WTC11 (cell line): ENCODE measurements around the gene RFK. TPM values are rescaled to one million over a fixed set of nuclear protein-coding genes. Genes with fewer than 3 reads are reported as not detected.

Source experiments
- ATAC-seq: fragments of 200-7000 bp; cut with Tn5 transposase; 2 replicates; pipeline ENCODE4 v1.10.0; 2021; ENCODE audit warnings: mild to moderate bottlenecking, moderate library complexity
- CTCF ChIA-PET: fragments of 300-600 bp; sonication (Branson Sonifier 250); formaldehyde crosslinking; loops from one replicate; lab custom pipeline; 2021; ENCODE audit warnings: antibody characterized with exemption; lab: Charles Lee
- POLR2A ChIA-PET: fragments of 350-600 bp; sonication (Branson Sonifier 250); formaldehyde crosslinking; loops from one replicate; lab custom pipeline; 2021; ENCODE audit warnings: antibody characterized with exemption; lab: Charles Lee
- DNase-seq: peaks from one replicate; pipeline ENCODE4 v3.0.0; 2021; ENCODE audit warnings: low spot score
- H3K27ac Mint-ChIP-seq: 2 replicates; pipeline ENCODE4 v1.8.0; 2021; ENCODE audit warnings: mixed read lengths
- H3K27me3 Mint-ChIP-seq: 2 replicates; pipeline ENCODE4 v1.8.0; 2021; ENCODE audit warnings: low read depth, mild to moderate bottlenecking, moderate library complexity, mixed read lengths
- H3K36me3 Mint-ChIP-seq: 2 replicates; pipeline ENCODE4 v1.8.0; 2021; ENCODE audit warnings: mixed read lengths
- H3K4me1 Mint-ChIP-seq: 2 replicates; pipeline ENCODE4 v1.8.0; 2022; ENCODE audit warnings: mixed read lengths
- H3K4me3 Mint-ChIP-seq: 2 replicates; pipeline ENCODE4 v1.8.0; 2021; ENCODE audit warnings: mild to moderate bottlenecking, moderate library complexity, mixed read lengths
- H3K9me3 Mint-ChIP-seq: 2 replicates; pipeline ENCODE4 v1.8.0; 2021; ENCODE audit warnings: mixed read lengths
- ATF1 ChIP-seq: sonication (generic); formaldehyde crosslinking; IDR thresholded peaks from 2 replicates; pipeline ENCODE4 v1.8.1; 2023; ENCODE audit warnings: mild to moderate bottlenecking, moderate library complexity, missing genetic modification reagents
- ELF4 ChIP-seq: sonication (generic); formaldehyde crosslinking; IDR thresholded peaks from 2 replicates; pipeline ENCODE4 v1.8.1; 2022; ENCODE audit warnings: low read depth, mild to moderate bottlenecking, moderate library complexity, missing genetic modification reagents
- EMX1 ChIP-seq: fragments of 250-450 bp; sonication (Bioruptor Pico); IDR thresholded peaks from 2 replicates; pipeline ENCODE4 v1.8.0; 2021; ENCODE audit warnings: mild to moderate bottlenecking
- ETV6 ChIP-seq: sonication (generic); formaldehyde crosslinking; IDR thresholded peaks from 2 replicates; pipeline ENCODE4 v1.8.1; 2022; ENCODE audit warnings: mild to moderate bottlenecking, missing genetic modification reagents
- FOXJ3 ChIP-seq: sonication (generic); formaldehyde crosslinking; IDR thresholded peaks from 2 replicates; pipeline ENCODE4 v1.9.0; 2021; ENCODE audit warnings: missing genetic modification reagents, mild to moderate bottlenecking, borderline replicate concordance
- FOXK1 ChIP-seq: sonication (generic); formaldehyde crosslinking; IDR thresholded peaks from 2 replicates; pipeline ENCODE4 v1.8.0; 2022; ENCODE audit warnings: mild to moderate bottlenecking, moderate library complexity, missing genetic modification reagents
- GABPB1 ChIP-seq: sonication (generic); formaldehyde crosslinking; IDR thresholded peaks from 2 replicates; pipeline ENCODE4 v1.8.1; 2023; ENCODE audit warnings: mild to moderate bottlenecking, missing genetic modification reagents
- RORB ChIP-seq: fragments of 250-450 bp; sonication (Bioruptor Pico); IDR thresholded peaks from 2 replicates; pipeline ENCODE4 v1.9.0; 2021; ENCODE audit warnings: mild to moderate bottlenecking
- SMAD4 ChIP-seq: sonication (generic); formaldehyde crosslinking; IDR thresholded peaks from 2 replicates; pipeline ENCODE4 v1.8.0; 2022; ENCODE audit warnings: mild to moderate bottlenecking, missing genetic modification reagents
- TCF7 ChIP-seq: sonication (generic); formaldehyde crosslinking; IDR thresholded peaks from 2 replicates; pipeline ENCODE4 v1.8.0; 2022; ENCODE audit warnings: mild to moderate bottlenecking, low read depth, missing genetic modification reagents, moderate library complexity
- TP53 ChIP-seq: sonication (generic); formaldehyde crosslinking; IDR thresholded peaks from 2 replicates; pipeline ENCODE4 v1.8.1; 2023; ENCODE audit warnings: mild to moderate bottlenecking, missing genetic modification reagents
- ZNF121 ChIP-seq: sonication (generic); formaldehyde crosslinking; IDR thresholded peaks from 2 replicates; pipeline ENCODE4 v1.8.0; 2023; ENCODE audit warnings: missing genetic modification reagents
- ZNF219 ChIP-seq: sonication (generic); formaldehyde crosslinking; IDR thresholded peaks from 2 replicates; pipeline ENCODE4 v1.8.0; 2023; ENCODE audit warnings: missing genetic modification reagents, mild to moderate bottlenecking, borderline replicate concordance
- total RNA-seq: library from RNA; stranded (reverse); gene quantifications from 3 replicates; pipeline ENCODE4 v1.2.3, GENCODE V29; 2021
- TF ChIP-seq, protein P1 (sequence below): sonication (generic); formaldehyde crosslinking; IDR thresholded peaks from 2 replicates; pipeline ENCODE4 v1.8.1; 2023; ENCODE audit warnings: mild to moderate bottlenecking, missing genetic modification reagents, borderline replicate concordance
- TF ChIP-seq, protein P2 (sequence below): sonication (generic); formaldehyde crosslinking; IDR thresholded peaks from 2 replicates; pipeline ENCODE4 v1.8.0; 2022; ENCODE audit warnings: mild to moderate bottlenecking, missing genetic modification reagents
- TF ChIP-seq, protein P3 (sequence below): sonication (generic); formaldehyde crosslinking; IDR thresholded peaks from 2 replicates; pipeline ENCODE4 v1.8.0; 2022; ENCODE audit warnings: mild to moderate bottlenecking, missing genetic modification reagents
- TF ChIP-seq, protein P4 (sequence below): sonication (generic); formaldehyde crosslinking; IDR thresholded peaks from 2 replicates; pipeline ENCODE4 v1.8.1; 2022; ENCODE audit warnings: low read depth, missing genetic modification reagents, borderline replicate concordance
- TF ChIP-seq, protein P5 (sequence below): fragments of 250-450 bp; sonication (Bioruptor Pico); IDR thresholded peaks from 2 replicates; pipeline ENCODE4 v1.9.0; 2021; ENCODE audit warnings: moderate library complexity, mild to moderate bottlenecking, inconsistent platforms, borderline replicate concordance
- TF ChIP-seq, protein P6 (sequence below): sonication (generic); formaldehyde crosslinking; conservative IDR thresholded peaks from 2 replicates; pipeline ENCODE4 v1.8.1; 2022; ENCODE audit warnings: mild to moderate bottlenecking, missing genetic modification reagents

The RFK gene
- total RNA-seq, 1 experiment from 2014 or later, result 14.9 TPM

DNA sequence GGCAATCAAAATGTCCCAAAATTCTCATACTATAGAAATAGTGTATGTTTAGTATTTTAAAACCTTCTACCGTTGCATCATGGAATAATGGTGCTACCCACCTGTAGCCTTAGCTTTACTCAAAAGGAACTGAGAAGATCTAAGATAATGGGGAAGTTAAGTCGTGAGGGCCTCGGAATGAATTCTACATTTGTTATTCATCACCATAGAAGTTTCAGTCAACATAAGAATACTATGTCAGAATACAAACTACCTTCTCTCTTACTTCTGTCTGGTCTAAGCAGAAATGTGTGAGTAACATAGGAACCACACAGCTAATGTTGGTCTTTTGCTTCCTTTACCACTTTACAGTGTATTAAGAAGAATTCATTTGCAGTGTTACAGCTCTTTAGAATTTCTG, 43.2 kb downstream of the RFK start:
- POLR2A ChIA-PET, result no interaction called here
- ATAC-seq (no peak), DNase-seq (no peak)
- TF ChIP-seq EMX1, result no peak
- TF ChIP-seq ELF4 (CRISPR knock-in tag), result no peak
- TF ChIP-seq, all 79 proteins: peak for 0
- no peaks in the 10 kb centered on the region for H3K4me1 Mint-ChIP-seq
- peaks cover 7% of the 10 kb centered on the region; the same call in 1 of the 2 replicates for H3K9me3 Mint-ChIP-seq
- no peak overlapping the region for H3K27ac Mint-ChIP-seq
- H3K27me3 Mint-ChIP-seq, result no peaks in the 10 kb centered on the region
- CTCF ChIA-PET, result interaction anchor here (0.6 kb wide), 1 partner anchor 467 kb away, joined by 3 read pairs; no protein-coding TSS in a partner anchor
- no peaks in the 10 kb centered on the region; the same call in 1 of the 2 replicates for H3K36me3 Mint-ChIP-seq
- H3K4me3 Mint-ChIP-seq, result no peak overlapping the region

DNA sequence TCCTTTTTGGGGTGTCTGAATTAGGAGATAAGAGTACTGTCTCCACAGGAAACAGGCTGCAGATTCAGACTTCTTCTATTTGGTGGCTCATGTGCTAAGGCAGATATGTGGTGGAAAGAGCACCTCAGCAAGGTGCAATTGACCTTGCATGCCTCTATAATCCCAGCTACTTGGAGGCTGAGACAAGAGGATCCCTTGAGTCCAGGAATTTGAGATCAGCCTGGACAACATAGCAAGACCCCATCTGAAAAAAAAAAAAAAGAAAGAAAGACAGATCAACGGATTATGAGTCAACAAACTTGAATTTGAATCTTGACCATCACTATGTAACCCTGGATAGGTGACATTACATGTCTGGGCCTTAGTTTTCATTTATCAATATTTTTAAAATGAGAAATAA, 44.4 kb downstream of the RFK start:
- Mint-ChIP-seq H3K4me1 (no peaks in the 10 kb centered on the region), H3K4me3 (no peak overlapping the region), H3K27me3 (no peaks in the 10 kb centered on the region), H3K27ac (no peak overlapping the region), H3K36me3 (no peaks in the 10 kb centered on the region; the same call in 1 of the 2 replicates), H3K9me3 (peaks cover 7% of the 10 kb centered on the region; the same call in 1 of the 2 replicates)
- CTCF ChIA-PET, result no interaction called here
- DNase-seq (no peak), ATAC-seq (no peak)
- 0 out of 2 replicates have a peak, but pooled peaks have one; percentile 6 for TF ChIP-seq ZNF121 (CRISPR knock-in tag)
- TF ChIP-seq GABPB1, result no peak
- POLR2A ChIA-PET, result interaction anchor here (0.7 kb wide), 1 partner anchor 8 kb away, joined by 8 read pairs; no protein-coding TSS in a partner anchor

DNA sequence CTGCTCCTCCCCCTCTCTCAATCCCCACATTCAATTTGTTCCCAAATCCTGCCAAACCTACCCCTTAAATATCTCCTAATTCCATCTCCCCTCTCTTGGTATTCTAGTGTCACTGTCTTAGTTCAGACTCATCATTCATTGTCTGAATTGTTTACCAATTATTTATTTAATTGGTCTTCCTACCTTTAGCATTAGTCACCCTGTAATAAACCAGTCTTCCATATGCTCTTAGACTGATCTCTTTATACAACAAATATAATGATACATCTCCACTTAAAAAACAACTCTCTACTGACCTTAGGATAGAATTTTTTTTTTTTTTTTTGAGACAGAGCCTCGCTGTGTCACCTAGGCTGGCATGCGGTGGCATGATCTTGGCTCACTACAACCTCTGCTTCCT, 51.4 kb downstream of the RFK start:
- DNase-seq, result no peak
- Mint-ChIP-seq H3K4me3 (no peak overlapping the region), H3K27ac (no peak overlapping the region), H3K27me3 (no peaks in the 10 kb centered on the region), H3K9me3 (no peaks in the 10 kb centered on the region), H3K4me1 (peaks cover 6% of the 10 kb centered on the region; the same call in 1 of the 2 replicates), H3K36me3 (no peaks in the 10 kb centered on the region)
- no peak for ATAC-seq
- ChIA-PET POLR2A (no interaction called here), CTCF (no interaction called here)
- TF ChIP-seq FOXK1 (CRISPR knock-in tag), result no peak
- TF ChIP-seq RORB, result no peak
- TF ChIP-seq, protein P1, sequence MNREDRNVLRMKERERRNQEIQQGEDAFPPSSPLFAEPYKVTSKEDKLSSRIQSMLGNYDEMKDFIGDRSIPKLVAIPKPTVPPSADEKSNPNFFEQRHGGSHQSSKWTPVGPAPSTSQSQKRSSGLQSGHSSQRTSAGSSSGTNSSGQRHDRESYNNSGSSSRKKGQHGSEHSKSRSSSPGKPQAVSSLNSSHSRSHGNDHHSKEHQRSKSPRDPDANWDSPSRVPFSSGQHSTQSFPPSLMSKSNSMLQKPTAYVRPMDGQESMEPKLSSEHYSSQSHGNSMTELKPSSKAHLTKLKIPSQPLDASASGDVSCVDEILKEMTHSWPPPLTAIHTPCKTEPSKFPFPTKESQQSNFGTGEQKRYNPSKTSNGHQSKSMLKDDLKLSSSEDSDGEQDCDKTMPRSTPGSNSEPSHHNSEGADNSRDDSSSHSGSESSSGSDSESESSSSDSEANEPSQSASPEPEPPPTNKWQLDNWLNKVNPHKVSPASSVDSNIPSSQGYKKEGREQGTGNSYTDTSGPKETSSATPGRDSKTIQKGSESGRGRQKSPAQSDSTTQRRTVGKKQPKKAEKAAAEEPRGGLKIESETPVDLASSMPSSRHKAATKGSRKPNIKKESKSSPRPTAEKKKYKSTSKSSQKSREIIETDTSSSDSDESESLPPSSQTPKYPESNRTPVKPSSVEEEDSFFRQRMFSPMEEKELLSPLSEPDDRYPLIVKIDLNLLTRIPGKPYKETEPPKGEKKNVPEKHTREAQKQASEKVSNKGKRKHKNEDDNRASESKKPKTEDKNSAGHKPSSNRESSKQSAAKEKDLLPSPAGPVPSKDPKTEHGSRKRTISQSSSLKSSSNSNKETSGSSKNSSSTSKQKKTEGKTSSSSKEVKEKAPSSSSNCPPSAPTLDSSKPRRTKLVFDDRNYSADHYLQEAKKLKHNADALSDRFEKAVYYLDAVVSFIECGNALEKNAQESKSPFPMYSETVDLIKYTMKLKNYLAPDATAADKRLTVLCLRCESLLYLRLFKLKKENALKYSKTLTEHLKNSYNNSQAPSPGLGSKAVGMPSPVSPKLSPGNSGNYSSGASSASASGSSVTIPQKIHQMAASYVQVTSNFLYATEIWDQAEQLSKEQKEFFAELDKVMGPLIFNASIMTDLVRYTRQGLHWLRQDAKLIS, result no peak
- TF ChIP-seq, protein P2, sequence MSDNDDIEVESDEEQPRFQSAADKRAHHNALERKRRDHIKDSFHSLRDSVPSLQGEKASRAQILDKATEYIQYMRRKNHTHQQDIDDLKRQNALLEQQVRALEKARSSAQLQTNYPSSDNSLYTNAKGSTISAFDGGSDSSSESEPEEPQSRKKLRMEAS (CRISPR knock-in tag), result no peak
- TF ChIP-seq FOXJ3 (CRISPR knock-in tag), result no peak
- TF ChIP-seq, protein P3, sequence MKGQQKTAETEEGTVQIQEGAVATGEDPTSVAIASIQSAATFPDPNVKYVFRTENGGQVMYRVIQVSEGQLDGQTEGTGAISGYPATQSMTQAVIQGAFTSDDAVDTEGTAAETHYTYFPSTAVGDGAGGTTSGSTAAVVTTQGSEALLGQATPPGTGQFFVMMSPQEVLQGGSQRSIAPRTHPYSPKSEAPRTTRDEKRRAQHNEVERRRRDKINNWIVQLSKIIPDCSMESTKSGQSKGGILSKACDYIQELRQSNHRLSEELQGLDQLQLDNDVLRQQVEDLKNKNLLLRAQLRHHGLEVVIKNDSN, result no peak
- no peak for TF ChIP-seq SMAD4
- TF ChIP-seq TP53 (CRISPR knock-in tag), result no peak
- TF ChIP-seq, protein P4, sequence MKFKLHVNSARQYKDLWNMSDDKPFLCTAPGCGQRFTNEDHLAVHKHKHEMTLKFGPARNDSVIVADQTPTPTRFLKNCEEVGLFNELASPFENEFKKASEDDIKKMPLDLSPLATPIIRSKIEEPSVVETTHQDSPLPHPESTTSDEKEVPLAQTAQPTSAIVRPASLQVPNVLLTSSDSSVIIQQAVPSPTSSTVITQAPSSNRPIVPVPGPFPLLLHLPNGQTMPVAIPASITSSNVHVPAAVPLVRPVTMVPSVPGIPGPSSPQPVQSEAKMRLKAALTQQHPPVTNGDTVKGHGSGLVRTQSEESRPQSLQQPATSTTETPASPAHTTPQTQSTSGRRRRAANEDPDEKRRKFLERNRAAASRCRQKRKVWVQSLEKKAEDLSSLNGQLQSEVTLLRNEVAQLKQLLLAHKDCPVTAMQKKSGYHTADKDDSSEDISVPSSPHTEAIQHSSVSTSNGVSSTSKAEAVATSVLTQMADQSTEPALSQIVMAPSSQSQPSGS (CRISPR knock-in tag), result no peak
- TF ChIP-seq ATF1, result no peak

DNA sequence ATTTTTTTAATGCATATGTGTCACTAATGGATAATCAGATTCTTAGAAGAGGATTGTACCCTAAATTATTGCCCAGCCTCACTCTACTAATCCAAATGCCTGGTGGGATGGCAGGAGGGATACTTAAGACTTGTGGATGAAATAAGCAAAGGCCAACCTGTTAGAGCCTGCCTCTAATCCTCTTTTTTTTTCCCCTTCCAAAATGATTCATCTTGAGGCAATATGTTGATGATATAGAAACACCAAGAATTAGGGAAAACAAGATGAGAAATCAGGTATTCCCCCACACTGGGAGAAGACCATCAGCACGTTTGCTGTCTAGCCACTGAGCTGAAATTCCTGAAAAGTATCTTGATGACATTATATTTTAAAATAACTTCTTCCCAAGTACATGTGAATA, 52.0 kb downstream of the RFK start:
- H3K27ac Mint-ChIP-seq, result no peak overlapping the region
- H3K4me1 Mint-ChIP-seq, result peaks cover 6% of the 10 kb centered on the region; the same call in 1 of the 2 replicates
- CTCF ChIA-PET, result no interaction called here
- POLR2A ChIA-PET, result no interaction called here
- H3K9me3 Mint-ChIP-seq, result no peaks in the 10 kb centered on the region
- ATAC-seq (no peak), DNase-seq (no peak)
- no peaks in the 10 kb centered on the region for H3K27me3 Mint-ChIP-seq
- no peak overlapping the region for H3K4me3 Mint-ChIP-seq
- H3K36me3 Mint-ChIP-seq, result no peaks in the 10 kb centered on the region
- TF ChIP-seq, protein P5, sequence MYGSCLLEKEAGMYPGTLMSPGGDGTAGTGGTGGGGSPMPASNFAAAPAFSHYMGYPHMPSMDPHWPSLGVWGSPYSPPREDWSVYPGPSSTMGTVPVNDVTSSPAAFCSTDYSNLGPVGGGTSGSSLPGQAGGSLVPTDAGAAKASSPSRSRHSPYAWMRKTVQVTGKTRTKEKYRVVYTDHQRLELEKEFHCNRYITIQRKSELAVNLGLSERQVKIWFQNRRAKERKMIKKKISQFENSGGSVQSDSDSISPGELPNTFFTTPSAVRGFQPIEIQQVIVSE (CRISPR knock-in tag), result no peak
- TF ChIP-seq TCF7 (CRISPR knock-in tag) (no peak), TP53 (CRISPR knock-in tag) (no peak), ZNF219 (CRISPR knock-in tag) (no peak), ETV6 (CRISPR knock-in tag) (no peak)
- TF ChIP-seq, protein P2 (CRISPR knock-in tag), result no peak
- TF ChIP-seq, protein P6, sequence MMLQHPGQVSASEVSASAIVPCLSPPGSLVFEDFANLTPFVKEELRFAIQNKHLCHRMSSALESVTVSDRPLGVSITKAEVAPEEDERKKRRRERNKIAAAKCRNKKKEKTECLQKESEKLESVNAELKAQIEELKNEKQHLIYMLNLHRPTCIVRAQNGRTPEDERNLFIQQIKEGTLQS (CRISPR knock-in tag), result no peak
